Subcutaneous preadipocyte (primary cell): ENCODE results near the gene GPRIN2. TPM values are rescaled to one million over a fixed set of nuclear protein-coding genes. Genes with fewer than 3 reads are reported as not detected.

Source experiments
- total RNA-seq: library from RNA; depleted of rRNA; stranded (reverse); fragments of >200 nt; gene quantifications from 2 replicates; pipeline ENCODE4 v1.2.3, GENCODE V29; 2012

The GPRIN2 gene
- not detected in 2 replicates for total RNA-seq

GRCh38 chr10:46556515-46557318, at the start of gene GPRIN2:
Gene GPRIN2, minus strand, starts transcription at chr10:46556658. Its CDS starts 5,922 bp downstream, at chr10:46550736.

DNA sequence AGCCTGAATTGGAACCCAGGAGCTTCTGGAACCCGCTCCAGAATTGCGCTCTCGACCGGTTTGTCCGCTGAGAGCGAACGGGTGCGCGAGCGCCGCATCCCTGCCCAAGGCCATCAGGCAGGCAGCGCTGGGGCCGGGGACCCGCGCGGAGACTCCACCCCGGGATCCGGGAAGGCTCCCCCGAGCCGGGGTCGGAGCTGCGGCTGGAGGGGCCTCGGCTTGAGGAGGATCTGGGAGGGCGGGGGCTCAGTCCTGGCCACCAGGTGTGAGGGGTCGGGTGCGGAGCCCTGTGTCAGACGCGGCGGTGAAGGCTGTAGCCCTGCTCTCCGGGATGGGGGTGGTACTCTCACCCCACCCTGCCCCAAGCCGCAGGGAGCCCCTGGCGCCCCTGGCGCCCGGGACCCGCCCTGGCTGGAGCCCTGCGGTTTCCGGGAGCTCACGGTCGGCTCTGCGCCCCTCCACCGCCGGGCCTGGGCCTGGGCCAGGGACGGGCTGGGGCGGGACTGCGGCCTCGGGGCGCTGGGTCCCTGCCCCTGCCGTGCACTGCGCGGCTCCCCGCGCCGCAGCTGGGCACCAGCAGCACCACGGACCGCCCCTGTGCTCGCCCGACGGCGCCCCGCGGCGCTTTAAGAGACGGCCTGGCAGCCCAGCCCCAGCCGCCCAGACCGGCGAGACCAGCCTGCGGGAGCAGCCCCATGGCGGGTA, 22.2 kb upstream of the GPRIN2 start, which contains the start of gene SYT15:
TSS of gene SYT15 (plus strand) at position 655 of the 705 bp plus-strand sequence. CDS start at position 696, 41 bp downstream.

Other genes starting within 250 kb of the GPRIN2 start
- not detected in 2 replicates for gene ANXA8L1, start 180.9 kb downstream of the GPRIN2 start, total RNA-seq
- gene NPY4R, start 90.7 kb downstream of the GPRIN2 start, total RNA-seq: not detected in 2 replicates
- under 0.01 TPM in 2 replicates for gene SYT15, start 22.5 kb upstream of the GPRIN2 start, total RNA-seq